Keratinocyte (primary cell): ENCODE results near the gene BCAS3. TPM values are rescaled to one million over a fixed set of nuclear protein-coding genes. Genes with fewer than 3 reads are reported as not detected.

ENCODE experiments used
- DNase-seq: peaks from one replicate; pipeline ENCODE4 v3.0.0-alpha.2; 2011; ENCODE audit warnings: low read depth, missing footprints, low spot score
- FAIRE-seq: peaks from 2 replicates; lab custom pipeline; 2011; peaks lifted over from hg19 to GRCh38; lab: Jason Lieb, UNC
- H2AFZ ChIP-seq: 2 replicates; pipeline ENCODE4 v1.6.0; 2012; ENCODE audit warnings: low read length, control low read depth, inconsistent platforms; ENCODE audit not compliant: control insufficient read depth
- H3K27ac ChIP-seq: 2 replicates; pipeline ENCODE4 v1.5.1; 2011; ENCODE audit warnings: low read length; ENCODE audit not compliant: control insufficient read depth, insufficient read depth
- H3K27me3 ChIP-seq: 3 replicates; pipeline ENCODE4 v1.6.0; 2011; ENCODE audit warnings: low read length; ENCODE audit not compliant: control insufficient read depth, insufficient read depth; ENCODE audit errors: extremely low read depth
- H3K36me3 ChIP-seq, 2 experiments: 2 replicates in 1 of 2; 3 replicates in 1 of 2; pipeline ENCODE4 v1.5.1; 2011; ENCODE audit warnings: low read length in 2 of 2, mild to moderate bottlenecking in 1 of 2; ENCODE audit not compliant: control insufficient read depth in 2 of 2, insufficient read depth in 2 of 2; ENCODE audit errors: extremely low read depth in 1 of 2
- H3K4me1 ChIP-seq: 3 replicates; pipeline ENCODE4 v1.5.1; 2011; ENCODE audit warnings: low read length; ENCODE audit not compliant: control insufficient read depth, insufficient read depth; ENCODE audit errors: extremely low read depth
- H3K4me2 ChIP-seq: 3 replicates; pipeline ENCODE4 v1.6.0; 2011; ENCODE audit warnings: low read depth, low read length; ENCODE audit not compliant: control insufficient read depth, insufficient read depth; ENCODE audit errors: extremely low read depth
- H3K4me3 ChIP-seq, 3 experiments: fragments of 200-600 bp in 1 of 3; sonication (generic) in 1 of 3; 2 replicates in 2 of 3; 3 replicates in 1 of 3; pipeline ENCODE4 v1.5.1; 2011 to 2016; ENCODE audit warnings: low read length in 3 of 3, mild to moderate bottlenecking in 3 of 3, control low read depth in 2 of 3, inconsistent platforms in 1 of 3, low read depth in 1 of 3, mixed read lengths in 1 of 3, mixed run types in 1 of 3, moderate library complexity in 1 of 3; ENCODE audit not compliant: control insufficient read depth in 2 of 3, insufficient read depth in 2 of 3; ENCODE audit errors: extremely low read depth in 1 of 3
- H3K79me2 ChIP-seq: 2 replicates; pipeline ENCODE4 v1.6.0; 2012; ENCODE audit warnings: low read length; ENCODE audit not compliant: control insufficient read depth, insufficient read depth
- H3K9ac ChIP-seq: 3 replicates; pipeline ENCODE4 v1.6.0; 2011; ENCODE audit warnings: low read length; ENCODE audit not compliant: control insufficient read depth, insufficient read depth; ENCODE audit errors: extremely low read depth
- H3K9me1 ChIP-seq: 3 replicates; pipeline ENCODE4 v1.6.0; 2011; ENCODE audit warnings: low read length; ENCODE audit not compliant: control insufficient read depth, insufficient read depth; ENCODE audit errors: extremely low read depth
- H3K9me3 ChIP-seq: 2 replicates; pipeline ENCODE4 v1.5.1; 2012; ENCODE audit warnings: low read depth, low read length; ENCODE audit not compliant: control insufficient read depth
- H4K20me1 ChIP-seq: 3 replicates; pipeline ENCODE4 v1.6.0; 2011; ENCODE audit warnings: low read length; ENCODE audit not compliant: control insufficient read depth, insufficient read depth; ENCODE audit errors: extremely low read depth
- CTCF ChIP-seq, 3 experiments: IDR thresholded peaks in 1 of 3; conservative IDR thresholded peaks in 1 of 3; optimal IDR thresholded peaks in 1 of 3; 2 replicates in 2 of 3; 3 replicates in 1 of 3; pipeline versions ENCODE3 to v1.5.1; 2011; ENCODE audit warnings: low read length in 3 of 3, mild to moderate bottlenecking in 3 of 3, moderate library complexity in 2 of 3, control low read depth in 1 of 3, inconsistent platforms in 1 of 3; ENCODE audit not compliant: insufficient read depth in 2 of 3; ENCODE audit errors: extremely low read depth in 1 of 3
- EZH2 ChIP-seq: IDR thresholded peaks from one replicate; pipeline ENCODE4 v1.6.1; 2012; ENCODE audit warnings: inconsistent platforms, mild to moderate bottlenecking, low read length, moderate library complexity
- dilution Hi-C: fragments of 300-500 bp; cut with MboI; formaldehyde crosslinking; loops from one replicate; pipeline ENCODE4 v1.7.0; 2020; ENCODE audit warnings: low sequenced_read_pairs; ENCODE audit not compliant: extremely low pct_ligation_motif_present
- polyA plus RNA-seq, 5 experiments: library from polyadenylated mRNA; depleted of rRNA in 3 of 5; stranded (reverse) in 3 of 5; stranded (forward) in 1 of 5; unstranded in 1 of 5; fragments of >200 nt; gene quantifications; 1 replicate in 1 of 5; 2 replicates in 3 of 5; 3 replicates in 1 of 5; pipeline versions ENCODE4 v1.2.1 to v1.2.3, GENCODE V29; 2011 to 2012; ENCODE audit warnings: missing spikeins in 2 of 5, low read depth in 1 of 5, low replicate concordance in 1 of 5

BCAS3 gene
- polyA plus RNA-seq, 1 donor (not counting 4 experiments of a cell fraction or from before 2014, with no cell fraction given), result 11.8 TPM

- H3K9me3 ChIP-seq, result no peaks in the 10 kb centered on the region
- no peak overlapping the region for H3K4me2 ChIP-seq
- FAIRE-seq (no peak), DNase-seq (no peak)
- no peak for TF ChIP-seq EZH2
- TF ChIP-seq CTCF (optimal IDR thresholded peaks at IDR 0.05 in 1 of 3, IDR thresholded peaks at IDR 0.05 in 1 of 3, conservative IDR thresholded peaks at IDR 0.05 in 1 of 3; ENCODE audit: extremely low read depth in 1 of 3, insufficient read depth in 2 of 3, low read length in 3 of 3), result no peak
- H3K9ac ChIP-seq, result no peak overlapping the region
- H3K79me2 ChIP-seq, result no peaks in the 10 kb centered on the region
- dilution Hi-C loops, result no loop called here
- no peak overlapping the region for H2AFZ ChIP-seq
- H3K36me3 ChIP-seq, result no peaks in the 10 kb centered on the region
- H4K20me1 ChIP-seq, result no peaks in the 10 kb centered on the region
- H3K9me1 ChIP-seq, result no peaks in the 10 kb centered on the region
- no peaks in the 10 kb centered on the region for H3K4me1 ChIP-seq
- H3K4me3 ChIP-seq, result no peak overlapping the region
- H3K27me3 ChIP-seq, result no peaks in the 10 kb centered on the region
- no peak overlapping the region for H3K27ac ChIP-seq
Measured at GRCh38 chr17:61139219-61139618, 461.6 kb downstream of the BCAS3 start.

DNA sequence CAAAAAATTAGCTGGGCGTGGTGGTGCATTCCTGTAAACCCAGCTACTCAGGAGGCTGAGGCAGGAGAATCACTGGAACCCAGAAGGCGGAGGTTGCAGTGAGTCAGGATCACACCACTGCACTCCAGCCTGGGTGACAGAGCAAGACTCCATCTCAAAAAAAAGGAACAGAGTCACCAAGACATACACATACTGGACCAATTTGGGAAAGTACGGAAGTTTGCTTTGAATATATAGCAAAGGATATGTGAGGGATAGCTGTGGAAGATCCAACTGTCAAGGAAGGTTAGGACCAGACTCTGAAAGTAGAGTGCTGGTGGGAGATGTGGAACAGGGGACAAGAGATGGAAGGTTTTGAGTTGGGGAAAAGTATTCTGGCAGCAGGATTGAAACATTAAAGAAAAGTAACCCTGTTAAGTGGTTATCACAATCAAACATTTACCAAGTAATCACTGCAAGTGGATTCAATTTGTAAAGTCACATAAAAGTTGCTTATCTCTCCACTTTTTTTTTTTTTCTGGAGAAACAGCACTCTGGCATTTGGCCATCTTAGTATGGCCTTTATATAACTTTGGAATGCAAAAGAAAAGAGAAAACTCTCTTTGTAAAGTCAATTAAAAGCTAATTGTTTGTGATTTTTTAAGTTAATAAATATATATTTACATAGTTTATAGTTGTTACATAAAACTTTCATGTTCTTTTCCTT lies 462.6 kb downstream of the BCAS3 start:
- FAIRE-seq, result no peak
- H4K20me1 ChIP-seq, result no peaks in the 10 kb centered on the region
- dilution Hi-C loops, result no loop called here

More for the DNA sequence above, 462.6 kb downstream of the BCAS3 start:
- no peak for TF ChIP-seq CTCF (optimal IDR thresholded peaks at IDR 0.05 in 1 of 3, IDR thresholded peaks at IDR 0.05 in 1 of 3, conservative IDR thresholded peaks at IDR 0.05 in 1 of 3; ENCODE audit: extremely low read depth in 1 of 3, insufficient read depth in 2 of 3, low read length in 3 of 3)
- TF ChIP-seq EZH2, result no peak
- Histone ChIP-seq H3K79me2 (no peaks in the 10 kb centered on the region), H2AFZ (no peak overlapping the region), H3K9me3 (no peaks in the 10 kb centered on the region), H3K9ac (no peak overlapping the region), H3K9me1 (no peaks in the 10 kb centered on the region), H3K4me2 (no peak overlapping the region), H3K27ac (no peak overlapping the region), H3K4me1 (no peaks in the 10 kb centered on the region), H3K36me3 (no peaks in the 10 kb centered on the region), H3K27me3 (no peaks in the 10 kb centered on the region), H3K4me3 (no peak overlapping the region)
- DNase-seq, result no peak
